Adrenal gland (tissue), 12 donors: ENCODE measurements around the gene CLEC17A. TPM values are rescaled to one million over a fixed set of nuclear protein-coding genes. Genes with fewer than 3 reads are reported as not detected.
"Not testable (repeated sequence)": the region's sequence is repeated elsewhere in the genome, so short reads cannot be mapped to it uniquely, and the experiment has no call there.

Source experiments
- DNase-seq, 7 donors: peaks; one replicate each; pipeline ENCODE4 v3.0.0-alpha.2; 2019 to 2020
- H3K27ac ChIP-seq, 5 donors: fragments of 200-600 bp; sonication (generic) in 4 of 5; 1 replicate in 3 of 5; 2 replicates in 2 of 5; pipeline versions ENCODE4 v1.5.1 to v1.8.0; 2016 to 2020; ENCODE audit warnings: mild to moderate bottlenecking in 1 of 5
- H3K27me3 ChIP-seq: fragments of 200-600 bp; 2 replicates; pipeline ENCODE4 v1.8.0; 2021
- H3K36me3 ChIP-seq, 2 donors: fragments of 200-600 bp; replicated peaks in 1 of 2; 1 replicate in 1 of 2; 2 replicates in 1 of 2; pipeline versions ENCODE4 v1.5.1 to v1.8.0; 2018 to 2022
- H3K4me1 ChIP-seq, 2 donors: fragments of 200-600 bp; replicated peaks in 1 of 2; 1 replicate in 1 of 2; 2 replicates in 1 of 2; pipeline versions ENCODE4 v1.5.1 to v1.8.0; 2018 to 2021
- H3K4me3 ChIP-seq, 4 donors: fragments of 200-600 bp; sonication (generic) in 3 of 4; one replicate each; pipeline ENCODE4 v1.5.1; 2016 to 2018
- H3K9me3 ChIP-seq, 3 donors: fragments of 200-600 bp; sonication (generic) in 1 of 3; replicated peaks in 1 of 3; 1 replicate in 2 of 3; 2 replicates in 1 of 3; pipeline versions ENCODE4 v1.5.1 to v1.8.0; 2016 to 2021
- CTCF ChIP-seq, 6 experiments: fragments of 450-650 bp in 4 of 6; fragments of 200-600 bp in 2 of 6; sonication (generic) in 1 of 6; IDR thresholded peaks; 1 replicate in 5 of 6; 2 replicates in 1 of 6; pipeline versions ENCODE4 v1.5.1 to v1.8.0; 2016 to 2021; ENCODE audit warnings: antibody characterized with exemption in 6 of 6, mild to moderate bottlenecking in 2 of 6, moderate library complexity in 1 of 6
- POLR2A ChIP-seq, 2 donors: fragments of 450-650 bp; IDR thresholded peaks; one replicate each; pipeline ENCODE4 v1.6.1; 2017; ENCODE audit warnings: antibody characterized with exemption in 2 of 2, mild to moderate bottlenecking in 2 of 2, moderate library complexity in 1 of 2
- WGBS, 4 donors: extraction: QIAGEN DNeasy Blood & Tissue Kit in 2 of 4; methylation state at CpG; one replicate each; pipeline versions ENCODE4 v1.1.5 to v1.1.7; 2013 to 2017; 5-methylcytosine and 5-hydroxymethylcytosine counted together
- intact Hi-C, 2 donors: fragments of 100-400 bp; cut with DNase I; formaldehyde crosslinking; loops; one replicate each; pipeline versions ENCODE4 v1.14.1 to v1.15.0; 2022 to 2023
- polyA plus RNA-seq, 3 donors: library from polyadenylated mRNA; stranded (reverse); fragments of 200-250 nt in 2 of 3; fragments of 350-450 nt in 1 of 3; fragmentation: Illumina TruSeq in 1 of 3; extraction: RNeasy Lipid Tissue Mini Kit (QIAGEN cat#74804) in 1 of 3; gene quantifications; one replicate each; pipeline ENCODE4 v1.2.3, GENCODE V29; 2013 to 2014
- total RNA-seq, 9 donors: library from RNA; depleted of rRNA in 4 of 9; stranded (reverse); fragments of >200 nt in 4 of 9; fragments of 120-200 nt in 1 of 9; fragmentation: NEBNext Ultra II Directional in 1 of 9; extraction: Animal tissue kit (Norgen Biotek cat#: 25700) in 1 of 9; gene quantifications; one replicate each; pipeline versions ENCODE4 v1.1.0 to v1.2.4, GENCODE V29; 2013 to 2023
- donor health status: healthy with polysubstance abuse.
- donor health status: Bipolar disorder and iron deficiency.
- donor health status: DM: yes; HTN: yes; CAD: no.
- donor health status: DM: no; HTN: no; CAD: no.
- donor health status: DM: no; HTN: no; CAD: no.
- donor health status: DM: yes; HTN: yes; CAD: no.

The CLEC17A gene
- total and polyA plus RNA-seq, 12 donors, result 0.03 to 0.16 TPM; not detected in 10

GRCh38 chr19:14544977-14545715 is 37.7 kb upstream of the CLEC17A start:
- Histone ChIP-seq H3K4me1 (peaks cover 16 to 23% of the 10 kb centered on the region in 2 donors), H3K4me3 (no peak overlapping the region), H3K27me3 (no peaks in the 10 kb centered on the region), H3K27ac (peak overlapping the region; percentile 11 to 74 (median 50)), H3K36me3 (peaks cover 0 to 9% of the 10 kb centered on the region in 2 donors), H3K9me3 (no peaks in the 10 kb centered on the region)
- WGBS, 4 donors, result 48 to 60% (median 49%) methylated on average over 21 of the region's 21 CpGs
- intact Hi-C loops, result no loop called here
- no peak for TF ChIP-seq CTCF (IDR thresholded peaks at IDR 0.05)
- peak in 1 of 2 donors; percentile 37 for TF ChIP-seq POLR2A (IDR thresholded peaks at IDR 0.05)
- DNase-seq, result peak; percentile 90 to 98 (median 93)

DNA sequence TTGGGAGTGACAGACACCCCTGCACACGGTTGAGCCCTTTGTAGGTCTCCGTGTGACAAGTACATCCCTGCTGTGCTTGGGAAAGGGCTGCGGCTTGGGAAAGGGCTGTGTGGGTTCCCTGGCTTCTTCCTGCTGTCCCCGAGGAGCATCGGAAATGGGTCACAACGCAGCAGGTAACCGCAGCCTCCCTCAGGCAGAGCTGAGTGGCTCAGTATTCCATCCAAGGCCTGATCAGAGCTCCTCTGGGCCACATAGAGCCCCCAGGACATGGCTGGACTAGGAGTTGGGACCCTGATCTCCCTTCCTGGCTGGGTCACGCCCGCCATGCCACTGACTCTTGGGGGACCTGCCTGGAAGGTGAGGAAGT is 37.2 kb upstream of the CLEC17A start:
- peaks cover 0 to 9% of the 10 kb centered on the region in 2 donors for H3K36me3 ChIP-seq
- intact Hi-C loops, result no loop called here
- H3K27ac ChIP-seq, result peak overlapping the region in 3 of 5 donors; percentile 50 to 74 (median 74)
- H3K27me3 ChIP-seq, result no peaks in the 10 kb centered on the region
- no peak for DNase-seq
- no peak for TF ChIP-seq CTCF (IDR thresholded peaks at IDR 0.05)
- no peak for TF ChIP-seq POLR2A (IDR thresholded peaks at IDR 0.05)
- H3K4me3 ChIP-seq, result no peak overlapping the region
- 51 to 92% (median 58%) methylated on average over 2 to 9 of the region's 9 CpGs for WGBS, 4 donors
- H3K9me3 ChIP-seq, result no peaks in the 10 kb centered on the region
- peaks cover 19 to 28% of the 10 kb centered on the region in 2 donors for H3K4me1 ChIP-seq

DNA sequence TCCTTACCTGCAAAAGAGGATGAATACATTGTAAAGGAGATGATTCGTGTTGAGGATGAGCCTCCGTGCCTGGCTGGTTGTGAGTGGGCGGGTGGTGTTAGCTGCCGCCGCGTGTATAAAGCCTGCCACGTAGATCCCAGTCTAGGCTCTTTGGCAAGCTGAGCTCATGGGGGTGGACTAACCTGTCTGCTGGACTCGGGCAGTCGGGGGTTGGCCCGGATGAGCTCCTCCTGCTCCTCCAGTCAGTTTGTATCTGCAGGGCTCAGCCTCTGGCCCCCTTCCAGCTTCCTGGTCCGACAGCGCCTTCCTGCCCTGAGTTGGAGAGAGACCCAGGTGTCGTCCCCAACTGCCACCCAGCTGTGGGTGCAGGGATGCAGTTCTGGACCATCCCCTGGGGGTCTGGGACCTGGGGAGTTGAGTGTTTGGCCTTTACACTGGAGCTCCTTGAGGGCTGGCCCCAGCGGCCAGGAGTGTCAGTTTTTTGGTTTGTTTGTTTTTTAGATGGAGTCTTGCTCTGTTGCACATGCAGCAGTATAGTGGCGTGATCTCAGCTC is 32.6 kb upstream of the CLEC17A start:
- Histone ChIP-seq H3K4me3 (no peak overlapping the region), H3K36me3 (peaks cover 0 to 9% of the 10 kb centered on the region in 2 donors), H3K9me3 (no peaks in the 10 kb centered on the region), H3K27me3 (no peaks in the 10 kb centered on the region), H3K27ac (peak overlapping the region in 2 of 5 donors; percentile 17 to 23), H3K4me1 (peaks cover 31 to 45% of the 10 kb centered on the region in 2 donors)
- WGBS, 4 donors, result 53 to 62% (median 53%) methylated on average over 9 to 15 of the region's 15 CpGs
- TF ChIP-seq POLR2A (IDR thresholded peaks at IDR 0.05) (no peak), CTCF (IDR thresholded peaks at IDR 0.05) (no peak)
- DNase-seq, result peak in 6 of 7 donors; percentile 54 to 73 (median 69)
- intact Hi-C loops, result no loop called here

- H3K9me3 ChIP-seq, intact Hi-C loops, H3K4me3 ChIP-seq, H3K27me3 ChIP-seq, H3K36me3 ChIP-seq: not testable (repeated sequence)
- Histone ChIP-seq H3K27ac (peak overlapping the region in 4 of 5 donors; percentile 35 to 82 (median 58)), H3K4me1 (peaks cover 24 to 45% of the 10 kb centered on the region in 2 donors)
- 53 to 62% (median 60%) methylated on average over 12 of the region's 12 CpGs for WGBS, 4 donors
- peak in 6 of 7 donors; percentile 67 to 85 (median 74) for DNase-seq
- TF ChIP-seq CTCF (IDR thresholded peaks at IDR 0.05), result peak in 5 of 6 experiments; percentile 5 to 34 (median 19)
Measured at GRCh38 chr19:14551134-14552005, 31.5 kb upstream of the CLEC17A start.

DNA sequence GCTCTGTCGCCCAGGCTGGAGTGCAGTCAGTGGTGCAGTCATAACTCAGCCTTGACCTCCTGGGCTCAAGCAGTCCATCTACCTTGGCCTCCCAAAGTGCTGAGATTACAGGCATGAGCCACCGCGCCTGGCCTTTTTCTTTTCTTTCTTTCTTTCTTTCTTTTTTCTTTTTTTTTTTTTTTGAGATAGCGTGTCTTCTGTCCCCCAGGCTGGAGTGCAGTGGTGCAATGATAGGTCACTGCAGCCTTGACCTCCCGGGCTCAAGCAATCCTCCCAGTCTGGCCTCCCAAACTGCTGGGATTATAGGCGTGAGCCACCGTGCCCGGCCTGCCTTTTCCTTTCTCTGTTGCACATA is 30.9 kb upstream of the CLEC17A start:
- peaks cover 24 to 51% of the 10 kb centered on the region in 2 donors for H3K4me1 ChIP-seq

More for the DNA sequence above, 30.9 kb upstream of the CLEC17A start:
- H3K36me3 ChIP-seq, intact Hi-C loops, H3K4me3 ChIP-seq, H3K9me3 ChIP-seq, H3K27me3 ChIP-seq: not testable (repeated sequence)
- peak in 6 of 7 donors; percentile 56 to 78 (median 67) for DNase-seq
- WGBS, 4 donors, result 43 to 60% (median 46%) methylated on average over 8 of the region's 8 CpGs
- peak overlapping the region; percentile 46 to 82 (median 52) for H3K27ac ChIP-seq
